HG03378 (cell line): ENCODE data around the gene DNAJC28.

Experiments
- ATAC-seq: cut with Tn5 transposase; IDR thresholded peaks from one replicate; pipeline ENCODE4 v1.9.1; 2021; ENCODE audit warnings: mild to moderate bottlenecking, moderate library complexity; ENCODE audit not compliant: unreplicated experiment

DNAJC28 gene

GRCh38 chr21:33441489-33442477, 49.7 kb downstream of the DNAJC28 start:
- ATAC-seq, result peak; percentile 62
